GM19438 (cell line): ENCODE measurements around the gene GOT2.
"Not testable (repeated sequence)": the region's sequence is repeated elsewhere in the genome, so short reads cannot be mapped to it uniquely, and the experiment has no call there.

Experiments
- ATAC-seq: cut with Tn5 transposase; IDR thresholded peaks from one replicate; pipeline ENCODE4 v1.9.1; 2021; ENCODE audit warnings: low read depth; ENCODE audit not compliant: unreplicated experiment

The GOT2 gene

DNA sequence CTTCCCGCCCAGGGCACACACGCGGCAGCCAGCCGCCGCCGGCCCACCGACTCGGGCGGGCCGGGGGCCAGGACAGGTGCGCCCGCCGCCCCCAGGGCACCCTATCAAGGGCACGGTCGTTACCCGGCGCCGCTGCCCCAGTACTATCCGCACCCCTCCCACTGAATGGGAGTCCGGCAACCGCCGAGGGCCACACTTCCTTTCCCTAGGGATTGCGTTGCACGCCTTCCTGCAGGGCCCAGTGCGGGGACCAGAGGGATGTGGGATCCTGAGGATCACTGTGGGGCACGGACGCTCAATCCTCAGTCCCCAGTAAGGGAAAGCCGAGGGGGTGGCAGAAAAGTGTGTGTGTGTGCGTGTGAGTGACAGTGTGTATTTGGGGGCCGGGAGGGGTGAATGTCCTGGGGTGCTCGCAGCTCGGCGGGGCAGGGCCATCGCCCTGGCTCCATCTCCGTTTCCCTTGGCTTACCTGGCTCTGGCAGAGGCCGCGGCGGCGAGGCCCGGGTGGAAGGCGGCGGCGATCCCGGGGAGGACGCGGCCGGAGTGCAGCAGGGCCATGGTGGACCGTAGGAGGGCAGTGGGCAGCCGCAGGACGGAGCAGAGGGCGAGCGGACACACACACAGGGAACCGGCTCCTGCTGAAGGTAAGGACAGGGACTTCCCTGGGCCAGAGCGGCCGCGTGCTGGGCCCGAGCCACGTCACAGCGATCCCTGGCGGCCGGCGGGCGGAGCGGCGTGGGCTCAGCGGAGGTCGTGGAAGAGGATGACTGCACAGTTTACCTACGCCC lies at the start of gene GOT2:
TSS of gene GOT2 (minus strand) at position 646 of the 788 bp plus-strand sequence. CDS start at position 558, 88 bp downstream.
- ATAC-seq: peak; percentile 93

DNA sequence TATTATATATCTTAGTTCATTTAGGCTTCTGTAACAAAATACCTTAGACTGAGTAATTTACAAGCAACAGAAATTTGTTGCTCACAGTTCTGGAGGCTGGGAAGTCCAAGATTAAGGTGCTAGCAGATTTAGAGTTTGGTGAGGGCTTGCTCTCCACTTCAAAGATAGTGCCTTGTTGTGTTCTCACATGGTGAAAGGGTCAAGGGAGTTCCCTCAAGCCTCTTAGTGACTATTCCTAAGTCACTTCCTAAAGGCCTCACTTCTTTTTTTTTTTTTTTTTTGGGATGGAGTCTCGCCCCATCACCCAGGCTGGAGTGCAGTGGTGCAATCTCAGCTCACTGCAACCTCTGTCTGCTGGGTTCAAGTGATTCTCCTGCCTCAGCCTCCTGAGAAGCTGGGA lies 45.2 kb upstream of the GOT2 start:
- not testable (repeated sequence) for ATAC-seq

DNA sequence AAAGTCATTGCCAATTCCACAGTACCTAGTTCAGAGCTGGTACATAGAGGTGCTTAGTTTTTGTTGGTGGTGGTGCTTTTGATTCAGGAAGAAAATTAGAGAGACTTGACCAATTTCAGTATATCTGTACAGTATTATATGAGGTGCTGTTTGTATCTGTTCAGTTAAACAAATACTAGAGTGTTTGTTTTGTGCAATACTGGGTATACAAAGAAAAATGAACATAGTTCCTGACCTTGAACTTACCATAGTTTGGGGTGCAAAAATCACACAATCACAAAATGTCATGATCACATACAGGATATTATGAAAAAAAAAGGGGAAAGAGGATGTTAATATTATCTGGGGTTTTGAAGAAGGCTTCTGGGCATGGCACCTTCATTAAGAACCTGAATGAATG lies 39.8 kb upstream of the GOT2 start:
- no peak for ATAC-seq

DNA sequence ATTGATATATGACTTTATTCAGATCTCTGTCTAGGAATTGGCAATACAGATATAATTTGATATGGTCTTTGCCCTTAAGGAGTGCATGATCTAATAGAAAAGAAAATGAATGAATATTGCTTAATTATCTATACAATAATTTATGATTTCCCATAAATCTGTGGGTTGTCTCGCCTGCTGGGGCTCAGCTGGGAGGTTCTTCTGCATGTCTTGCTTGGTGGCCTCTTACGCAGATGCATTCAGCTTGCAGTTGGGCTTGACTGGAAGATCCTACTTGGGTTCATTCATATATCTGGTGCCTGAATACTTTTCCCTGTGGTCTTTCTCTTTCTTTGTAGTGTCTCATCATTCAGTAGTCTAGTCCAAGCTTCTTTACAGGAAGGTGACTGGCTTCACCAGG lies 34.0 kb upstream of the GOT2 start:
- ATAC-seq: no peak

DNA sequence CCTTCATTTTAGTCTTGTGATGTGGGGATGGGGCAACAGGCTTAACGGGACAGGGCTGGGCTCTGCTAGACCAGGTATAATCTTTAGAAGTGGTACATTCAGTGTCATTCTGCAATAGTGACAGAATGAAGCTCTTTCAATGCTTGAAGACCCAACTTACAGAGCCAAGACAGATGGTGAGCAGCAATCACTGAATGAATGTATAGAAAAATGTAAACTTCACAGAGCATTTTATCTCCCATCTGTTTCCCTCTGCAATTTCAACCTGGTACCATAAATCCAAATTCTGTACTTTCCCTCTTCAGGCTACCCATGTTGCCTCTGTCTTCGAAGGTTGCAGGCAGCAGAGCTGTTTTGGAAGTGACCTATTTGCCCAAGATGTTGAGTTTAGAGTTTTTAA lies 33.5 kb upstream of the GOT2 start:
- no peak for ATAC-seq

DNA sequence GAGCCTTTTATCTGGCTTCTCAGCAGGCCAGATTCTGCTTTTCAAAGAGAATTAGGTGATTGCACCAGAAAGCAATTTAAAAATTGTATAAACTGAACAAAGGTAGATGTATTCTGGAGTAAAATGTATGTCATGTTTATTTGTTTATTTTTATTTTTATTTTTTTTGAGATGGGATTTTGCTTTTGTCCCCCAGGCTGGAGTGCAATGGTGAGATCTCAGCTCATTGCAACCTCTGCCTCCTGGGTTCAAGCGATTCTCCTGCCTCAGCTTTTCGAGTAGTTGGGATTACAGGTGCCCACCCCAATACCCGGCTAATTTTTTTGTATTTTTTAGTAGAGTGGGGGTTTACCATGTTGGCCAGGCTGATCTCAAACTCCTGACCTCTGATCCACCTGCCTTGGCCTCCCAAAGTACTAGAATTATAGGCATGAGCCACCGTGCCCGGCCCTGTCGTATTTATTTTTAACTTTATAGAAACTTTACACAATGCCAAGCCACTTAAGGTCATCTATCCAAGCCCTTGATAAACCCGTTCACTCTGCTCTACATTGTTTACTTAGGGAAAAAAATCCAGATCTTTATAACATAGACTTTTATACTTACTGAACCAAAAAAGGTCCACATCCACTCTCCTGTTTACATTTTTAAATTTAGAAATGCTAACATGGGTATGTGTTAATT lies 22.7 kb upstream of the GOT2 start:
- ATAC-seq: no peak

DNA sequence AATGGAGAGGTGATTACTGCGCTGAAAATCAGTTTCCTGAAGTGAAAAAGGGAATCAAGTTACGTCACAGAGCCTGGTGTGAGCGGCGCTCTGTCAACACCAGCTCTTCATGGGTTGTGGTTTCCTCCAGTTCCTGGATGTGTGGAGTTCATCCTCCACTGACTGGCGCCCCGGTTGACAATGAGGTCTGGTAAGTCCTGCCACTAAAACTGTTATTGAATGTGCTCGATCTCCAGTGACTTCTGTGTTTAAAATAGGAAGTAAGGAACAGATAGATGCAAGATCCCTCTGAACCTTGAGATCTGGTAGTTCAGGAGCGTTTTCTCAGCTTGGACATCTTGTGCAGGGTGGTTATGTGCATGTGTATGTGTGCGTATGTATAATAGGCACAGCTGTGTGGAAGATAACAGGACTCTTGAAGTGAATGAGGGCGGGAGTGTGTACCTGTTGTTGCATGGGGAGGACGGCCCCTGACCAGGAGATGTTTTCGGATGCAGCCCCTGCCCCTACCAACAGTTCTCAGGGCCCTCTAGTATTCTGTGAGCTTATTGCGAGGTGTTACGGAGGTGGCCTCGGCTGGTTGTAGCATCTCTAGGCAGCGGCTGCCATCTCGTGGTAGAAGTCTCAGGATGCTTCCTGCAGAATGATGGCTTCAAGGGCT lies 22.0 kb upstream of the GOT2 start:
- peak; percentile 98 for ATAC-seq

DNA sequence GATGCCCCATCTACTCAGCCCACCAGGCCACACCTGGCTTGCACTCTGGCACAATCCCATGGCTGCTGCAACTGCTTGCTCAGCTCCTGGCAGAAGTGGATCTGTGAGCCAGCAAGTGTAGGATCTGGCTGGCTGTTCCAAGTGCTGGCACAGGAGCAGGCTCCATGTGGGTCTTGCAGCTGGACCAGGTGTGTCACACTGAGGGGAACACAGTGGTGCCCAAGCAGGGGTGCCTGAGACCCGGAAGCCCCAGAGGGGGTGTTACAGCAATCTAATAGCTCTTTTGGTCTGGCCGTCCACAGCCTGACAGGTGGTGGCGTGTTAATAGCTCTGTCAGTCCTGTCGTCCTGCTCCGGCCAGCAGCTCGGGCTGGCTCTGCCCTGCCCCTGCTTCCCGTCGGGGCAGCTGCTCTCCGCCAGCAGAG lies 19.6 kb upstream of the GOT2 start:
- ATAC-seq: no peak

DNA sequence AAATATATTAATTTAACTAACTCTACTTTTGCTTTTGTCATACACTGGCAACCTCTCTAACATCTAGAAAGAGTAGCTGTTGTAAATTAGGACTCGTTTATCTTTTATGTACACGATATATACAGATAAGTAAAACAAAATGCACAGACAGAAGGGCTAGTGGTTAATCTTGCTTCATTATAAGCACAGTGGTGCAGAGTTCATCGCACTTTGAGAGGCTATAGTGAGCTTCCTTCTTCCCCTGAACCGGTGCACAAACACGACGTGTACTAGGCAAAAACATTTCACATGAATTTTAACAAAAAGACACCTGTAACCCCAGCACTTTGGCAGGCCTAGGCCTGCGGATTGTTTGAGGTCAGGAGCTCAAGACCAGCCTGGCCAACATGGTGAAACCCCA lies 10.4 kb upstream of the GOT2 start:
- ATAC-seq: no peak

DNA sequence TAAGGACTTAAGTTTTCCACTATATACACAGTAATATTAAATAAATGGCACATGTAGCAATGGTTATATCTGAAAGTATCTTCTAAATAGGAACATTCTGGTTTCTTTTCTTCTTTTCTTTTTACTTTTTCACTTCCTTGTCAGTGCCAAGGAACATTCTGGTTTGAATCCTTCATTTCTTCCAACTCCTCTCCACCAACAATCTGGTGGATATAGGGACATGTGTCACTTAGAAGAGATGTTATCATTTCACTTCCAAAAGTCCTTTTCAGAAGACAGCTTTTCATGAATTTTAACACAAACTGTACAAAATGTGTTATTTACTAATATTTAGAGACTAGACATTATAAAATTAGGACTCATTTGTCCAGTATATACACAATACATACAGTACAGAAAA lies 7.9 kb upstream of the GOT2 start:
- no peak for ATAC-seq

DNA sequence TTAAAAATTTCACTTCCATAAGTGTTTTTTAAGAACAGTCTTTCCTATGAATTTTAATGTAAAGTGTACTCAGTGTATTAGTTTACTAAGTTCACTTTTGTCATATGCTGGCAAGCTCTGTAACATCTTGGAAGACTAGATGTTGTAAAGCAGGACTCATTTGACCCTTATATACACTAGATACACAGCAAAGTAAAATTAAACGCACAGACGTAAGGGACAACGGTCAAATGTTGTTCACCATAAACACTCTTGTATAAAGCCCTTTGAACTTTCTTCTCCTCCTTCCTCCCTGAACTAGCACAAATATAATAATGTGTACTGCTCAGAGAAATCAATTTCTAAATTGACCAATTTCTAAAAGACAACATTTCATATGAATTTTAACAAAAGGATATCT lies 7.0 kb upstream of the GOT2 start:
- ATAC-seq: no peak

DNA sequence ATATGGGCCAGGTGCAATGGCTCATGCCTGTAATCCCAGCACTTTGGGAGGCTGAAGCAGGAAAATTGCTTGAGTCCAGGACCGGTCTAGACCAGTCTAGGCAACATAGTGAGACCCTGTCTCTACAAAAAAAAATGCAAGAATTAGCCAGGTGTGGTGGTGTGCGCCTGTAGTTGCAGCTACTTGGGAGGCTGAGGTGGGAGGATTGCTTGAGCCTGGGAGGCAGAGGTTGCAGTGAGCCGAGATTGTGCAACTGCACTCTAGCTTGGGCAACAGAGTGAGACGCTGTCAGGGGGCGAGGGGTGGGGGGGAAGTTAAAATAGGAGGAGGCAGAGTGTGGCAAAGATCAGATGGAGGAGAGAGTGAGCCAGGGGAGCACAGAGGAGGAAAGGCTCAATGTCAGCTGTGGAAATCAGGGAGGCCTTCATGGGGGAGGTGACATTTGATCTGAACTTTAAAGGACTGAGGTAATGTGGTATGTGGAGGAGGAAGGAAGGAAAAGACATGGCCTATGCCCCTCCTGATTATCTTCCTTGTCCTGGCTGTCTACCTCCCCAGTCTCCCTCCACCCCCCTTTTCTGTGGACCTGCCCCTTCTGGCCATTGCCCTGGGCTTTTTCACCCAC lies 4.7 kb upstream of the GOT2 start:
- ATAC-seq: no peak

DNA sequence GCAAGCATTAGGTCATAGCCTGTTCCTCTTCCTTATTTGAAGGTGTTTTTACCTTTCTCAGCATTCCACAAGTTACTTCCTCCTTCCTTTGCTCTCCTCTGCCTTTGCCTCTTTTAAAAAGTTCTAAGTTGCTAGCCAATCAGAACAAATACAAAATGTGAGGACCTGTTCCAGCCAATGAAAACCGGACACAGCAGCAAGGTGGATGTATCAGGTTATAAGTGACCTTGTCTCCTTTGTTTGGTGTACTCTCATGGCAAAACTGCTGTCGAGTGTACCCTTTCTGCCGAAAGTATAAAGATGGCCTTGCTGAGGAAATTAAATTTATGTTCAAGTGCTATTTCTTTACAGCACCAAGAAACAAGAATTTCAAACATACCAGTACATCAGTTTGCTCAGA lies 2.2 kb upstream of the GOT2 start:
- not testable (repeated sequence) for ATAC-seq

DNA sequence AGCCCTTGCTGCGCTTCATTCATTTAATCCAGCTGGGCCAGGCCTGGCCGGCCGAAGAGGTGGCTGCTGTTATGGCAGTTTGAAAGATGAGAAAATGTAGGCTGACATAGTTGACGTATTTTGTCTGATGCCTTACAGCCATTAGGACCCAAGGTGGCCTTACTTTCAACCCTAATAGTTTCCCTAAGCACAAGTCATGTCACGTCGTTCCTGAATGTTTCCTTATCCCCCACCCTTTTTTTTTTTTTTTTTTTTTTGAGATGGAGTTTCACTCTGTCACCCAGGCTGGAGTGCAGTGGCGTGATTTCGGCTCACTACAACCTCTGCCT lies 307 bp upstream of the GOT2 start:
- no peak for ATAC-seq

DNA sequence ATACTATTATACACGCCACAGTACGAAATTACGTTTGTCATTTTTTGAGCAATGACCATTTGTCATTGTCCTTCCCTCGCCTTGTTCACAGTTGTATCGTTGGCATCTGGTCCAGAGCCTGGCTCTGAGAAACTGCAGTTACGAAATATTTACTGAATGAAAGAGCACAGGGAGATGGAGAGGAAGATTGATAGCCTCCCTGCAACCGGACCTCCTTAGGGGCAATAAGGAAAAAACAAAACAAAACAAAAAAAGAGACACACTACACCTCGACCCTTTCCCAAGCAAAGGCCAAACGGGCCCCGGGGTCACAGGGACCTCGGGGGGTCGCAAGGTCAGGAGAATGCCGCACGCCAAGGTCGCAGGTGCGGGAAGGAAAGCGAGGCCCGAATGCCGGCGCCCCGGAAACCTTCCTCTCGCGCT lies 857 bp downstream of the GOT2 start:
- ATAC-seq: no peak

DNA sequence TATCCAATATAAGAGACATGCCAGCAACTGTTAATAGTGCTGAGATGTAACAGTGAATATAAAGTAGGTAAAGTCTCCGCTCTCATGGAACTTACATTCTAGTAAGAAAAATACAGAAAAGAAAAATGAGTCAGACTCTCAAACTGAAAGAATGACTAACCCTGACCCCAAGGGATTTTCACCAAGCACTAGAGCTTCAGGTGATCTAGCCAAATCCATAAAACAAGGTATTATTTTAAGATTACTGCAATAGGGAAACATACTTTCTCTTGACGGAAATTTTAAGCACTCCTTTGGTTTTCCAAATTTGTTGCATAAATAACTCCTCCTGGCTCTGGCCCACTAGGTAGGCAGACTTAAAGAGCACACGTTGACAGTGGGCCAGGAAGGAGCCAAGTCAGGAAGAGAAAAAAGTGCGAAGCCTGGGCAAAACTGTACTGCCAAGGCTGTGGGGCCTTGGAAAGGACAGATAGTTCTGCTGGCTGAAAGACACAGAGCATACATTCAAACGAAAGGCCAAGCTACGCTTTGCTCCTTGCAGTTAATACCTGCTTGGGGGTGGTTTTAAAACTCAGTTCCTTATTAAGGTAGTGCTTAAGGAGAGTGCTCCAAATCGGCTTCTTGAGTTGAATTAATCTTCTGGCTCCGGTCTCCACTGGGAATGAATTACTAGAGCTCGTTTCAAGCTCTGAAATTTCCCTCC lies 1.4 kb downstream of the GOT2 start:
- ATAC-seq: no peak

DNA sequence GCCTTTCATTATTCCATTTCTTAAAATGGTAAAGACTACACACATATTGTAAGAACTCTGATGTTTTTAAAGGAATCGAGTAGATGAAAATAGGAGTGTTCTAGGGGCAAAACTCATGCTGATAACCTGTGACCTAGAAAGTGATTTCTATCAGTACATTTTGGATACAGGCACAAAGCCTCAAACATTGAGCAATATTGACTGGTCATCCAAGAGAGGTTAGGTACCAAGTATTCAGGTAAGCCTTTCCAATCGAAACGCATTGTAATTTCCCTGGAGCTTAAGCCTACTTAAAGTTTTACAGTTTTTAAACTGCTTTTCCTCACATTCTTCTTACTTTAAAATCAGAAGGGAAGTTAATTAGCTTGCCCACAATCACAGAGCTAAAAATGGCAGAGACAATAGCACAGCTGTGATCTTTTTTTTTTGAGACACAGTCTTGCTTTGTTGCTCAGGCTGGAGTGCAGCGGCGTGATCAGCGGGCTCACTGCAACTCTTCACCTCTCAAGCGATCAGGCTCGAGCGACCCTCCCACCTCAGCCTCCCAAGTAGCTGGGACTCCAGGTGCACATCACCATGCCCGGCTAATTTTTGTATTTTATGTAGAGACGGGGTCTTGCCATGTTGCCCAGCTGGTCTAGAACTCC lies 3.3 kb downstream of the GOT2 start:
- ATAC-seq: no peak

DNA sequence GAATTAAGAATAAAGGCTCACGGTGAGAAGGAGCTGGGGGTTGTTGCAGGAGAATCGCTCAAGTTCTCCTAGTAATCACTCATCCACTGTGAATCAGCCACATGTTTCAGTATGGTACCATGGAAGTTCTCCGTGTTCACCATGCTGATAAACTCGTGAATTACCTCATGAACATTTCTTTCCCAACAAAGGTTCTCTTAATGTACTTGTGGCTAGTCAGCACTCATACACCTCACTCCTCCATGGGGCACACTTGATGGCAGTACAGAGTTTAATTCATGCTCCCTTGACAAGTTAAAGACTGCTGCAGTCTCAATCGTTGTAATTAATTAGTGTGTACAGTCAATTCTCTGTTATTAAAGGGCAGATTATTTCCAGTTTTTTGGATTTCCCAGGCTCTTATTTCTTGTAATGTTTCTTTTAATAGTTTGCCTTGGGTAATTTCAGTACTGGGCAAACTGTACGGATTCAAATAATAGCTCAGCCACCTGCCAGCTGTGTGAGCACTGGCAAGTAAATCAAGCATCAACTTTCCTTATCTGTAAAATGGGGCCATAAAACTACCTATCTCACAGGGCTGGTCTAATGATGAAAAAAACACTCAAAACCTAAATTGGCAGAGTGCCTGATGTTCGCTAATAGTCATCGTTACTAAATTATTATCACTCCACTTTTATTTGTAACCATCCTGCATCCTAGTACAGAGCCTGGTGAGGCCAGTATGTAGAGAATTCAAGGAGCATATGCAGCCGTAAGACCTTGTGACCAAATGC lies 6.1 kb downstream of the GOT2 start:
- ATAC-seq: no peak

DNA sequence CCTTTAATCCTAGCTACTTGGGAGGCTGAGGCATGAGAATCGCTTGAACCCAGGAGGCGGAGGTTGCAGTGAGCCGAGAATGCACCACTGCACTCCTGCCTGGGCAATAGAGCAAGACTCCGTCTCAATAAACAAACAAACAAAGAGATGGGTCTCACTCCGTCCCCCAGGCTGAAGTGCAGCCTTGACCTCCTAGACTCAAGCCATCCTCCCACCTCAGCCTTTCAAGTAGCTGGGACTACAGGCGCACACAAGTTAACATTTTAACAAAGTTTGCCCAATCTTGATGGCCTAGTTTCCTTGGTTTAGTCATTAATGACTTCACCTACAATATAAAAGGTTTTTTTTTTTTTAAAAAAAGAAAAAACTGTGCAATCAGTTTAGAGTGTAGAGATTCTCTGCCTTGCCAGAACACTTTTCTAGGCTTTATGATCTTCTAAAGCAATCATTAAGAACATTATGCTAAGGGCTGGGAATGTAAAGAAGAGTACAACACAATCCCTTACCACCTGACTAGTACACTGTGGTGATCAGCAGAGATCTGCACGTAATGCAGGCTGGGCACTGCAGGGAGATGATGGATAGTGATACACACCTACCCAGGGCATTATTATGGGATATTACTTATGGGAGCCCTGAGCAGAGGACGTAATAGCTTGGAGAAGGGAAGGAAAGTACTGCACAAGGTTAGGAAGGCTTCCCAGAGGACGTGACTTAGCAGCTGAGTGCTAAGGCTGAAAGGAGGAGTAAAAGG lies 6.9 kb downstream of the GOT2 start:
- no peak for ATAC-seq
